ENCODE measurements around the gene GNAZ.

Gene GNAZ

GRCh38 chr22:23079240-23079768, 9.0 kb downstream of the GNAZ start:
- DNase-seq: no peak

DNA sequence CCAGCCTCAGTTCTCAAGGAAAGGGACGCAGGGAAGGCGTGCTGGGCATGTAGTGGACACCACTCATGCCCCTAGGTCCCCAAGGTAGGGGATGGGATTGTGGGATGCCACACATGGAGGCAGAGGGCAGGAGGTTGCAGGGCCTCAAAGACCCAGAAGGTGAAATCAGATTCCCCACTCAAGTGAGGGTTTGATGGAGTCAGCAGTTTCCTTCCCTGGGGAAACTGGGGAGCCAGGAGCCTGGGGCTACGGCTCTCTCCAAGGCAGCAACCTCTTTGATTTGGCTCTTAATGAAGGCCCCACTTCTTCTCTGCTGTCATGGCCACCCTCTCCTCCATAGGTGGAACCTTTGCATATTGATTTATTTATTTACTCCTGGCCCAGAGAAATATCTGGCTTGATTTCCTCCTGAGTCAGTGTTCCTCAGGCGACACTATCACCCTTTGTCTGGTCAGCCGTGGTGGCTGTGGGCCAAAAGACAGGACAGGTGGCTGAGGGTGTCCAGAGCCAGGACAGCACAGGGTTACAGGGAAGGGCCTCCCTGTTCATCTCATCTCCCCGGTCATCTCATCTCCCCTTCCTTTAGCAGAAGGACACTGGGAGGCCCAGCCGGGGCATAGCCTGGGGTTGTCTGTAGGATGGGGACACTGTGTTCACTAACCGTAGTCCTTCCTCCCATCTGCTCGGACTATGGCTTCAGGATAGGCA, 9.6 kb downstream of the GNAZ start:
- DNase-seq: no peak

DNA sequence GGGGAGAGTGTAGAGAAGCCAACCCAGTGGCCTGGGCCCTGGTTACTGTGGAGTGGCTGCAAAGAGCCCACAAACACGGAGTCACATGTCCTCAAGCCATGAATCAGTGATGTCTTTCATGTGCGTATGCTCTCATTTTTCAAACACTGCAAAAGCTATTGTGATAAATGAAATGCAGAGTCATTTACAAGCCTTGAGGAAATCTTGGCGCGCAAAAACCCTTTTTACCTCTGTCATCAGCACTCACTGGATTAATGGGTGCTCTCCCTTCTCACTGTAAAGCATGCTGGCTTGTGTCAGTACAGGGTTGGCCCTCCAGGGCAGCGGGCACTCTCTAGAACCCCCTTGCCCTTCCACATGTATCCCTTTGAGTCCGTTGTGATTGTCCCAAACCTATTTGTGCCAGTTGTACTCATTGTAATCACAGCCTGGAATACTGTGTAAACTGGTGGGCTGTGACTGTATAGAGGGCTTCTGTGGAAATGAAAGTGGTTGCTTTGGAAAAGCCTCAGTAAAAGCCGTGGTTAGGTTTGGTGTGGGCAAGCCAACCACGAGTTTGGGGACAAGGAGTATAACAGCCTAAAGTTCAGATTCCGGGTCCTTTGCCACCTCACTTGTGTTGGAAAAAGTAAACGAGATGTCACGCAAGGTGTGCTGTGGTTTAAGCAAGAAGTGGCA, 10.4 kb downstream of the GNAZ start:
- DNase-seq: no peak

GRCh38 chr22:23082534-23083314, 12.4 kb downstream of the GNAZ start:
- no peak for DNase-seq

DNA sequence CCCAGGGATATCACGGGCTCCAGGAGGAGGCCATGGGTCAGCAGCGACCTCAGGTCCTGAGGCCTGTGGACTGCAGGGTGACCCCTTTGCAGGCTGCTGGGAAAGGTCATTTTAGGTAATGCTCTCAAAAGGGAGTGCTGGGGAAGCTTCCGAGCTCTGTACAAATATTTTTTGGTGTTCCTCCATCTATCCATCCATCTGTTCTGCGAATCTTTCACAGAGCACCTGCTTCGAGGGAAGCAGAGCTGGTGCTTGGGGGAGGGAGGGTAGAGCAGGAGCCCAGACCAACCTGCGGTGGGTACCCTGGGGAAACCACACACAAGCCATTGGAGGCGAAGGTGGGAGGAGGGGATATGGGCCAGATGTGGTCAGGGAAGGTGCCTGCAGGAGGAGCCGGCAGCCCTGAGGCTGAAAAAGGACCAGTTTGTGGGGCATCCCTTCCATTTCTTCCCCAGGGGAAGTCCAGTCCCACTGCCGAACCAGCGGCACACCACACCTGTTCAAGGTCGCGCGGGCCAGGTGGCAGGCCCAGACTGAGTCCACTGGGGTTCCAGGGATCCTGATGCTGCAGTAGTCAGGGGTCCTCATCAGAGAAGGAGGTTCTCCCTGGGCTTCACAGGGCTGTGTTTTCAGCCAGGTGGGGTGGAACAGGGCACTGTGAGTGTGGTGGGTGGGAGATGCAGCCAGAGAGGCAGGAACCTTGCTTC, 13.1 kb downstream of the GNAZ start:
- no peak for DNase-seq

GRCh38 chr22:23084453-23085350, 14.4 kb downstream of the GNAZ start:
- DNase-seq: no peak

DNA sequence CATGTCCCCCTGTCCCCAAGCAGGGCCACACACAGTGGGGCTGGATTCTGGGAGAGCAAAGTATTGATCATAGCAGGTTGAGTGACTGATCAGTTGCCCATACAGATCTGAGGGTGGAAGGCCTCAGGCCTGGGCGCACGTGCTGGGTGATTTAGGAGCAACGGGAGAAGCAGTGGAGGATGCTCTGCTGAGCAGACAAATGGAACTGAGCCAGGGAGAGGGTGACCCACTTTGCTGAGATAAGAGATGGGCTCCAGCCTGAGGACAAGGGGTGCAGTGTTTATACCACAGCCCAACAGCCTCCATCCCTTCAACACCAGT, 15.0 kb downstream of the GNAZ start:
- no peak for DNase-seq

DNA sequence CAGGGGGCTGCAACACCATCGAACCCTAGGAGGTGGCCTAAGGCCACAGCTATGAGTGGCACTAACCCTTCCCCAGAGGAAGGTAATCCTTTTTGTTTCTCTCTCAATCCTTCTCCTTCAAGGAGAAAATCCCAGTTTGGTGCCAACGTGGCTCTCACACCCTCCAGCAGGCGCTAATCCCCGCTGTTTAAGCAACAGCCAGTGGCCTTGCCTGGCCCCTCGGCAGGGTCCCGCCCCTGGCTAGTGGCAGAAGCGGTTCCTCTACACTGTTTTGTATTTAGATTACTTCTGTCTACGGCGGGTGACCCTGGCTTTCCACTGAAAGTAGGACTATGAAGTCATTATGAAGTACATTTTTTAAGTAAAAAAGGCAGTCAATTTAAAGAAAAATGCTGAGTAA, 15.5 kb downstream of the GNAZ start:
- DNase-seq: no peak

DNA sequence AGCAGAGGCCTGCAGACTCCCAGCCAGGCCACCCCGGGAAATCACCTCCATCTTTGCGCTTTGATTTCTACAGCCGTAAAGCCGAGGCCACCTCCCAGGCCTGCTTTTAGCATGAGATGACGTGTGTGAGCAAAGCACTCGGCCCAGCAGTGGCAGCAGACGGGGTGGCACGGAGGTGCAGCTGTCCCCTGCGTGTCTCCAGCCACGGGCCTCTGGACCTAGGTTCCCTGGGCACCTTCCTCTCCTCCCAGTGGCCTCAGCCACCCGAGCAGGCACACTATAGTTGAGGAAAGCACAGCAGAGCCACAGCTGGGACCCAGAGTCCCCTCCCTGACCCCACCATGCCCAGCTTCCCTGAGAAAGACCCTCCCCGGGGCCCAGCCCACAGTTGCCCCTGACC, 15.9 kb downstream of the GNAZ start:
- DNase-seq: no peak

DNA sequence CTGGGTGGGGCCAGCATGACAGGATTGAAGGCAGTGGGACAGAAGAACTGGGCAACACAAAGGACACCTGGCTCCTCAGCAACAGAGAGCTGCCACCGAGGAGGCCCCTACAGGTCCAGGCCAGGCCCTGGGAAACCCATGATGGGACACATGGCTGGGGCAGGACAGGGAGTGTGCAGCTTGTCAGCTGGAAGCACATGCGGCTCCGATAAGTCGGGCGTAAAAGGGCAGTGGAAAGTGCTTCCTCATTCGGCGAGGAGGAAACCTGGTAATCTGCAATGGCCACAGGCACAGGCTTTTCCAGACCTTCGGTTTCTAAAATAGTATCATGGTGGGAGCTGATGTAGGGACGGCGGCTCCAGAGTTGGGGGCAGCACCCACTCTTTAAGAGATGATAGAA, 16.5 kb downstream of the GNAZ start:
- DNase-seq: no peak

- DNase-seq: no peak
These were observed 17.9 kb downstream of the GNAZ start for GRCh38 chr22:23088199-23088604.

- DNase-seq: no peak
These were observed 18.7 kb downstream of the GNAZ start for GRCh38 chr22:23089010-23089409.

- DNase-seq: no peak
These were observed 19.5 kb downstream of the GNAZ start for GRCh38 chr22:23089633-23090456.

DNA sequence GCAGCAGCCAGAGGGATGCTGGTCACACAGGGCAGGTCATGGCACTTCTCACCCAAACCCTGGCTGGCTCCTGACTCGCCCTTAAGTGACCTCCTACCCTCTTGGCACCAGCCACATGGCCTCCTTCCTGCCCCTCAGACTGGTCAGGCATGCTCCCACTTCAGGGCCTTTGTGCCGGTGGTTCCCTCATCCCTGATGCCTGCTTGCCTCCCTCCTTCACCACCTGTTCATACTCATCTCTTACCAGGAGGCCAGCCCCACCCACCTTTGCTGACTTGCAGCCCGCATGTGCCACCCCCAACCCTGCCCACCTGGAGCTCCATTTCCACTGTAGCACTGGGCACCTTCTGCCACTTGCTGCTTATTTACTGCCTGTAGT, 20.1 kb downstream of the GNAZ start:
- no peak for DNase-seq

- DNase-seq: no peak
These were observed 21.4 kb downstream of the GNAZ start for GRCh38 chr22:23091760-23092159.

DNA sequence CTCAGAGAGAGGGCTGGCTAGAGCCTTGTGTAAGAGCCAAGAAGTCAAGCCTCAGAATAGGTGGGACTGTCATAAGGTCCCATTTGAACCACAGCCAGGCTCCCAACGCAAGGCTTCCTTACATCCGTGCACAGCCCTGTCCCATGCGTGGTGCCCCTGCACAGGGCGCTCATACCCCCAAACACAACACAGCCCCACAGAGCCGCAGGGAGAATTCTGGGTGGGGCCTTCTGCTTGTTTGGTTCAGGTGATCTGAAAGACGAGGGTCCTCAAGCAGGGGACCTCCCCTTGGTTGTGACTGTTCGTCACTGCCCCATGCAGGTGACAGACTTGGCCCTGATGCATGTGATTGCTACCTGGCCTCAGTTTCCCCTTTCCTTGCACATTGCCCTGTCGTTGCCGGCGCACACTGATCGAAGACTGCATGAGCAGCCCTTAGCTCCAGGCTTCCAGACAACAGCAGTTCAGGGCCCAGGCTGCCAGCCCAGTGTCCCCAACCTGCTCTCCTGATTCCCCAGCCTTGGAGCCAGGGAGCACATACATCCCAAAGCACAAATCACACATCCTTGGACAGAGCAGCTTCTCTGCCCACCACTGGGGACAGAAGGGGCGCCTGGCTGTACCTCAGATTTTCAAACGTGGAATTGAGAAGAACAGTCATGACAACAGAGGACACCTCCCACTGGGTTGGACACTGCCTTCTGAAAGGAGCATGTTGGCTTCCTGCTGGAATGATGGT, 22.1 kb downstream of the GNAZ start:
- DNase-seq: no peak

- DNase-seq: no peak
These were observed 22.9 kb downstream of the GNAZ start for GRCh38 chr22:23093051-23093788.

DNA sequence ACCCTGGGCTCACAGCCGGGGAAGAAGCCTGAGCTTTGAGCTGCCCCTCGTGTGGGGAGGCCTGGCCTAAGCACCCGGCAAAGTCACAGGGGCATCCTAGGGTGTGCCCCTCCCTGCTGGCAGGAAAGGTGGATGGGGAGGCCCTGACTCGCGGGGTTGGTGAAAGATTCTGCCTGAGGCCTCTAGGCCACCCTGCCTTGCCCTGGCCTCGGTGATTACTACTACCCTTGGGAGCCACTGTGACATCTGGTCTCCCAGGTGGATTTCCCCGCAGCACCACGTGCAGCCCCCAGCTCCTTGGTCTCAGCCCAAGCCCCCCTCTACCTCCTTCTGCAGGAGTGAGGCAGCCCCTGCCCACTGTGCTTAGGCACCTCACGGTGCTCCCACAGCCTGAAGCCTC, 23.9 kb downstream of the GNAZ start:
- no peak for DNase-seq

Measured in NCI-H1092 (cell line).